SK-N-SH treated with all-trans-retinoic acid at 6 μM for 48 hours (cell line): ENCODE data around the gene ZNF341.

Experiments used
- ATAC-seq: fragments of 200-7000 bp; cut with Tn5 transposase; 3 replicates; pipeline ENCODE4 v1.9.1; 2020; ENCODE audit warnings: mild to moderate bottlenecking, moderate library complexity
- ARNTL ChIP-seq: fragments of 450-650 bp; formaldehyde crosslinking; IDR thresholded peaks from 2 replicates; pipeline ENCODE4 v1.5.0; 2020; ENCODE audit warnings: low read depth, mild to moderate bottlenecking, moderate library complexity, borderline replicate concordance
- BACH2 ChIP-seq: fragments of 250-450 bp; sonication (Bioruptor Pico); IDR thresholded peaks from 2 replicates; pipeline ENCODE4 v1.9.0; 2021; ENCODE audit warnings: mild to moderate bottlenecking, borderline replicate concordance
- CSDC2 ChIP-seq: fragments of 250-450 bp; sonication (Bioruptor Pico); IDR thresholded peaks from 2 replicates; pipeline ENCODE4 v1.5.0; 2020; ENCODE audit warnings: mild to moderate bottlenecking, moderate library complexity
- ESRRG ChIP-seq: fragments of 250-450 bp; sonication (Bioruptor Pico); IDR thresholded peaks from 2 replicates; pipeline ENCODE4 v1.6.1; 2021; ENCODE audit warnings: mild to moderate bottlenecking
- GLIS3 ChIP-seq: fragments of 250-450 bp; sonication (Bioruptor Pico); IDR thresholded peaks from 2 replicates; pipeline ENCODE4 v1.5.0; 2020; ENCODE audit warnings: mild to moderate bottlenecking, moderate library complexity
- ISL1 ChIP-seq: fragments of 250-450 bp; sonication (Bioruptor Pico); IDR thresholded peaks from 2 replicates; pipeline ENCODE4 v2.1.2; 2022; ENCODE audit warnings: mild to moderate bottlenecking, moderate library complexity
- PPARA ChIP-seq: fragments of 250-450 bp; sonication (Bioruptor Pico); IDR thresholded peaks from 2 replicates; pipeline ENCODE4 v1.5.0; 2020; ENCODE audit warnings: mild to moderate bottlenecking, borderline replicate concordance
- RARB ChIP-seq: fragments of 250-450 bp; sonication (Bioruptor Pico); IDR thresholded peaks from 2 replicates; pipeline ENCODE4 v1.8.0; 2021; ENCODE audit warnings: mild to moderate bottlenecking, moderate library complexity
- SNAI2 ChIP-seq: fragments of 250-450 bp; sonication (Bioruptor Pico); IDR thresholded peaks from 2 replicates; pipeline ENCODE4 v1.5.0; 2020; ENCODE audit warnings: mild to moderate bottlenecking, moderate library complexity
- TCF4 ChIP-seq: fragments of 250-450 bp; sonication (Bioruptor Pico); IDR thresholded peaks from 2 replicates; pipeline ENCODE4 v1.8.0; 2021; ENCODE audit warnings: mild to moderate bottlenecking, moderate library complexity, borderline replicate concordance
- TOX ChIP-seq: fragments of 250-450 bp; sonication (Bioruptor Pico); IDR thresholded peaks from 2 replicates; pipeline ENCODE4 v1.8.0; 2021; ENCODE audit warnings: mild to moderate bottlenecking, moderate library complexity, borderline replicate concordance
- ZC3H10 ChIP-seq: fragments of 250-450 bp; sonication (Bioruptor Pico); IDR thresholded peaks from 2 replicates; pipeline ENCODE4 v1.5.1; 2021; ENCODE audit warnings: mild to moderate bottlenecking, moderate library complexity
- ZFP3 ChIP-seq: fragments of 250-450 bp; sonication (Bioruptor Pico); IDR thresholded peaks from 2 replicates; pipeline ENCODE4 v1.5.0; 2020; ENCODE audit warnings: mild to moderate bottlenecking, moderate library complexity
- ZFP30 ChIP-seq: fragments of 450-650 bp; formaldehyde crosslinking; IDR thresholded peaks from 2 replicates; pipeline ENCODE4 v1.5.0; 2022; ENCODE audit warnings: mild to moderate bottlenecking, moderate library complexity
- ZNF565 ChIP-seq: fragments of 450-650 bp; formaldehyde crosslinking; conservative IDR thresholded peaks from 2 replicates; pipeline ENCODE4 v1.5.0; 2020; ENCODE audit warnings: low read depth, mild to moderate bottlenecking, moderate library complexity
- ZNF70 ChIP-seq: fragments of 450-650 bp; formaldehyde crosslinking; IDR thresholded peaks from 2 replicates; pipeline ENCODE4 v1.5.0; 2020; ENCODE audit warnings: mild to moderate bottlenecking, moderate library complexity
- ZNF8 ChIP-seq: fragments of 450-650 bp; formaldehyde crosslinking; IDR thresholded peaks from 2 replicates; pipeline ENCODE4 v1.5.0; 2020; ENCODE audit warnings: mild to moderate bottlenecking, moderate library complexity
- TF ChIP-seq, protein P1 (sequence below): fragments of 250-450 bp; sonication (Bioruptor Pico); IDR thresholded peaks from 2 replicates; pipeline ENCODE4 v1.8.0; 2021; ENCODE audit warnings: low read depth, mild to moderate bottlenecking, moderate library complexity, borderline replicate concordance
- TF ChIP-seq, protein P2 (sequence below): fragments of 250-450 bp; sonication (Bioruptor Pico); IDR thresholded peaks from 2 replicates; pipeline ENCODE4 v1.5.1; 2020; ENCODE audit warnings: low read depth, mild to moderate bottlenecking, moderate library complexity
- TF ChIP-seq, protein P3 (sequence below): fragments of 250-450 bp; sonication (Bioruptor Pico); IDR thresholded peaks from 2 replicates; pipeline ENCODE4 v1.5.1; 2021; ENCODE audit warnings: mild to moderate bottlenecking, moderate library complexity
- TF ChIP-seq, protein P4 (sequence below): fragments of 250-450 bp; sonication (Bioruptor Pico); IDR thresholded peaks from 2 replicates; pipeline ENCODE4 v1.8.0; 2020; ENCODE audit warnings: mild to moderate bottlenecking, moderate library complexity, borderline replicate concordance
- TF ChIP-seq, protein P5 (sequence below): fragments of 250-450 bp; sonication (Bioruptor Pico); IDR thresholded peaks from 2 replicates; pipeline ENCODE4 v1.5.0; 2020; ENCODE audit warnings: mild to moderate bottlenecking, moderate library complexity

ZNF341 gene

DNA sequence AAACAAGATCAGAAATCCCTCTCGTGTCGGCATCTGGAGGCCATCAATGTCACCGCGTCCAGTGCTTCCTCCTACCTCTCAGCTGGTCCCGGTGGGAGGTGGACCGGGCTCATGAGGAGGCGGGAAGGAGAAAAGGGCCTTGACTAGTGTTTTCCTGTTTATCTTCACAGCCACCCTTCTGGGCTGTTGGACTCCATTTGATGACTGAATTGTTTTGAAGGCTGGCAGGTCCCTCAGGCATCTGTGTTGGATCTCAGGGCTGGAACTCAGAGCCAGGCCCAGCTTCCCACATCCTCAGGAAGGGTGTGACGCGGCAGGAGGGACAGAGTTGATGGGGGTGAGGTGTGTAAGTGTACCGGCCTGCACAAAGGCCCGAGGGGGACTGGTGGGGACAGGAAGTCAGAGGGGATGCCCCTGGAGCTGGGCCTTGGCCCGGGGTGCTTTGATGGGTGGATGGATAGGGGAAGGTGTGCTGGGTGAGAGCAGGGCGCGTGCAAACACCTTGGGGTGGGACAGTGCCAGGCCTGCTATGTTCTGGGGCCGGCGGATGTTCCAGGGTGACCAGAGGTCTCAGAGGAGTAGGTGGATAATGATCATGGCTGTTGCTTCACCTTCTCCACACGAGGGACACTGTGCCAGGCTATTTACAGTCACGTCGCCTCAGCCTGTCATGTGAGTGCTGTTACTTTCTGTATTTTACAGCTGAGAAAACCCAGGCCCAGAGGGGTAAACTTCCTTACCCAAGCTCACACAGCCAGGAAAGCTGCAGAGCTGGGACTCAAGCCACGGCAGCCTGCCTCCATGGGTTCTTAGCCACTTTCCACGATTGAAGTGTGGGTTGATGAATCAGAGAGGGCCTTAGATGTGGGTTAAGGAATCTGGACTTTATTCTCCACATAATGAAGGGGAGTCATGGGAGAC is 61.5 kb downstream of the ZNF341 start:
- no peak for ATAC-seq

DNA sequence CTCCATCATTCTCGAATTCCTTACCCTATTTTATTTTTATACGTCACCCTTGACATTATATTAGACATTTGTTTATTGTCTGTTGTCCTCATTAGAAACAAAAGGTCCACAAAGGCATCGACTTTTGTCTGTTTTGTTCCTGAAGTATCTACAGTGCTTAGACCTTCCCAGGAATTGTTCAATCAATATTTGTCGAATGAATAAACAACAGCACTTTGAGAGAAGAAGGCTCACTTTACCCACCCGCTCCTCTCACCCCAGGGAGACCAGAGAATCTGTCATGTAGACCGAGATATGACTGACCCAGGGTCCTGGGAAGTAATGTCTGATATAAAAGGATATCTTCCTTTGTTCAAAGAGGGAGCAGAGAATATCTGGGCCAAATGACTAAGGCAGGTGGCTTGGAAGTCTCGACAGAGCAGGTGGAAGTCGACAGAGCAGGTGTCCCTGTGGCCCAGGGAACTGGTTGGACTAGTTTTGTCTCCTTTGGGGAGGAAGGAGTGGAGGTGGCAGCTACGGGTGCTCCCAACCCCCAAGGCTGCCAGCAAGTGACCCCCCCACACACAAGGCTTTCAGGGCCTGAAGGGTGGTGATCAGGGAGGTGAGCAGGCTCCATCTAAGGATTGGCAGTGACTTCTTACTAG is 64.6 kb downstream of the ZNF341 start:
- TF ChIP-seq SNAI2 (CRISPR knock-in tag) (no peak), TOX (no peak), ZC3H10 (no peak), ZNF8 (no peak)
- TF ChIP-seq, protein P1, sequence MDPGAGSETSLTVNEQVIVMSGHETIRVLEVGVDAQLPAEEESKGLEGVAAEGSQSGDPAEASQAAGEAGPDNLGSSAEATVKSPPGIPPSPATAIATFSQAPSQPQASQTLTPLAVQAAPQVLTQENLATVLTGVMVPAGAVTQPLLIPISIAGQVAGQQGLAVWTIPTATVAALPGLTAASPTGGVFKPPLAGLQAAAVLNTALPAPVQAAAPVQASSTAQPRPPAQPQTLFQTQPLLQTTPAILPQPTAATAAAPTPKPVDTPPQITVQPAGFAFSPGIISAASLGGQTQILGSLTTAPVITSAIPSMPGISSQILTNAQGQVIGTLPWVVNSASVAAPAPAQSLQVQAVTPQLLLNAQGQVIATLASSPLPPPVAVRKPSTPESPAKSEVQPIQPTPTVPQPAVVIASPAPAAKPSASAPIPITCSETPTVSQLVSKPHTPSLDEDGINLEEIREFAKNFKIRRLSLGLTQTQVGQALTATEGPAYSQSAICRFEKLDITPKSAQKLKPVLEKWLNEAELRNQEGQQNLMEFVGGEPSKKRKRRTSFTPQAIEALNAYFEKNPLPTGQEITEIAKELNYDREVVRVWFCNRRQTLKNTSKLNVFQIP (CRISPR knock-in tag) = no peak
- TF ChIP-seq, protein P2, sequence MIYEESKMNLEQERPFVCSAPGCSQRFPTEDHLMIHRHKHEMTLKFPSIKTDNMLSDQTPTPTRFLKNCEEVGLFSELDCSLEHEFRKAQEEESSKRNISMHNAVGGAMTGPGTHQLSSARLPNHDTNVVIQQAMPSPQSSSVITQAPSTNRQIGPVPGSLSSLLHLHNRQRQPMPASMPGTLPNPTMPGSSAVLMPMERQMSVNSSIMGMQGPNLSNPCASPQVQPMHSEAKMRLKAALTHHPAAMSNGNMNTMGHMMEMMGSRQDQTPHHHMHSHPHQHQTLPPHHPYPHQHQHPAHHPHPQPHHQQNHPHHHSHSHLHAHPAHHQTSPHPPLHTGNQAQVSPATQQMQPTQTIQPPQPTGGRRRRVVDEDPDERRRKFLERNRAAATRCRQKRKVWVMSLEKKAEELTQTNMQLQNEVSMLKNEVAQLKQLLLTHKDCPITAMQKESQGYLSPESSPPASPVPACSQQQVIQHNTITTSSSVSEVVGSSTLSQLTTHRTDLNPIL (CRISPR knock-in tag) = no peak
- no peak for ATAC-seq

More for the DNA sequence above, 61.5 kb downstream of the ZNF341 start:
- no peak for TF ChIP-seq BACH2 (CRISPR knock-in tag)
- TF ChIP-seq ARNTL (CRISPR knock-in tag) = no peak
- TF ChIP-seq TCF4 (CRISPR knock-in tag) = no peak
- TF ChIP-seq ZNF70 (CRISPR knock-in tag) = no peak
- no peak for TF ChIP-seq CSDC2 (CRISPR knock-in tag)
- TF ChIP-seq ESRRG (CRISPR knock-in tag) = no peak
- no peak for TF ChIP-seq SNAI2 (CRISPR knock-in tag)
- no peak for TF ChIP-seq ZC3H10
- TF ChIP-seq, protein P3, sequence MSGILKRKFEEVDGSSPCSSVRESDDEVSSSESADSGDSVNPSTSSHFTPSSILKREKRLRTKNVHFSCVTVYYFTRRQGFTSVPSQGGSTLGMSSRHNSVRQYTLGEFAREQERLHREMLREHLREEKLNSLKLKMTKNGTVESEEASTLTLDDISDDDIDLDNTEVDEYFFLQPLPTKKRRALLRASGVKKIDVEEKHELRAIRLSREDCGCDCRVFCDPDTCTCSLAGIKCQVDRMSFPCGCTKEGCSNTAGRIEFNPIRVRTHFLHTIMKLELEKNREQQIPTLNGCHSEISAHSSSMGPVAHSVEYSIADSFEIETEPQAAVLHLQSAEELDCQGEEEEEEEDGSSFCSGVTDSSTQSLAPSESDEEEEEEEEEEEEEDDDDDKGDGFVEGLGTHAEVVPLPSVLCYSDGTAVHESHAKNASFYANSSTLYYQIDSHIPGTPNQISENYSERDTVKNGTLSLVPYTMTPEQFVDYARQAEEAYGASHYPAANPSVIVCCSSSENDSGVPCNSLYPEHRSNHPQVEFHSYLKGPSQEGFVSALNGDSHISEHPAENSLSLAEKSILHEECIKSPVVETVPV (CRISPR knock-in tag) = no peak
- no peak for TF ChIP-seq ZFP3 (CRISPR knock-in tag)
- TF ChIP-seq PPARA (CRISPR knock-in tag) = no peak
- no peak for TF ChIP-seq RARB
- no peak for TF ChIP-seq ZNF565
- no peak for TF ChIP-seq TOX
- no peak for TF ChIP-seq ZFP30 (CRISPR knock-in tag)

DNA sequence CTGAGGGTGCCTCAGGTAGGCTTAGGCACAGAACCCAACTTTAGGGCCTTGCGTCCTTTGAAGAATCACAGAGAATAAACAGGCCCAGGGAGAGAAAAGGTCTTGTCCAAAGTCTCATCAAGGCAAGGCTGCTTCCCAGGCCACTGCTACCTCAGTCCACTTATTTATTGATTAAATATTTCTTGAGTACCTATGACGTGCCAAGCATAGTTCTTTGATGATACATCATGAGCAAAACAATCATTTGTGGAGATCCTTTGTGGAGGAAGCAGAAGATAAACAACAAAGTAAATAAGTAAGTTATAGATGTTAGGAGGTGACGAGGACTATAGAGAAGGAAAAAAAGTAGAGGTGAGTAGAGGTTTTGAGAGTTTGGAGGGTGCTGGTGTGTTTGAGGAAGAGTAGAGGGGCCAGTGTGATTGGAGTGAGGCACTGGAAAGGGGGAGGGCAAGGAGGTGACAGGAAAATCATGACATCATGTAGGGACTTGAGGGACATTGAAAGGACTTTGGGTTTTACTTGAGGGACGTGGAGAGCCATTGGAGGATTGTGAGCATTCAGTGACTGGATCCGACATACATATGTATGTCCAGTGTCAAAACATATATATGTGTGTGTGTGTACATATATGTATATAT is 65.2 kb downstream of the ZNF341 start:
- ATAC-seq = no peak
- no peak for TF ChIP-seq TCF4 (CRISPR knock-in tag)
- no peak for TF ChIP-seq TOX
- no peak for TF ChIP-seq ZNF8
- TF ChIP-seq GLIS3 (CRISPR knock-in tag) = no peak
- TF ChIP-seq, protein P2 (CRISPR knock-in tag) = no peak
- no peak for TF ChIP-seq ESRRG (CRISPR knock-in tag)
- TF ChIP-seq, protein P4, sequence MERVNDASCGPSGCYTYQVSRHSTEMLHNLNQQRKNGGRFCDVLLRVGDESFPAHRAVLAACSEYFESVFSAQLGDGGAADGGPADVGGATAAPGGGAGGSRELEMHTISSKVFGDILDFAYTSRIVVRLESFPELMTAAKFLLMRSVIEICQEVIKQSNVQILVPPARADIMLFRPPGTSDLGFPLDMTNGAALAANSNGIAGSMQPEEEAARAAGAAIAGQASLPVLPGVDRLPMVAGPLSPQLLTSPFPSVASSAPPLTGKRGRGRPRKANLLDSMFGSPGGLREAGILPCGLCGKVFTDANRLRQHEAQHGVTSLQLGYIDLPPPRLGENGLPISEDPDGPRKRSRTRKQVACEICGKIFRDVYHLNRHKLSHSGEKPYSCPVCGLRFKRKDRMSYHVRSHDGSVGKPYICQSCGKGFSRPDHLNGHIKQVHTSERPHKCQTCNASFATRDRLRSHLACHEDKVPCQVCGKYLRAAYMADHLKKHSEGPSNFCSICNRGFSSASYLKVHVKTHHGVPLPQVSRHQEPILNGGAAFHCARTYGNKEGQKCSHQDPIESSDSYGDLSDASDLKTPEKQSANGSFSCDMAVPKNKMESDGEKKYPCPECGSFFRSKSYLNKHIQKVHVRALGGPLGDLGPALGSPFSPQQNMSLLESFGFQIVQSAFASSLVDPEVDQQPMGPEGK (CRISPR knock-in tag) = no peak
- no peak for TF ChIP-seq ZFP30 (CRISPR knock-in tag)
- TF ChIP-seq ZNF70 (CRISPR knock-in tag) = no peak
- no peak for TF ChIP-seq ZFP3 (CRISPR knock-in tag)
- no peak for TF ChIP-seq BACH2 (CRISPR knock-in tag)
- TF ChIP-seq ISL1 = no peak
- no peak for TF ChIP-seq RARB
- TF ChIP-seq, protein P1 (CRISPR knock-in tag) = no peak
- TF ChIP-seq CSDC2 (CRISPR knock-in tag) = no peak
- TF ChIP-seq, protein P5, sequence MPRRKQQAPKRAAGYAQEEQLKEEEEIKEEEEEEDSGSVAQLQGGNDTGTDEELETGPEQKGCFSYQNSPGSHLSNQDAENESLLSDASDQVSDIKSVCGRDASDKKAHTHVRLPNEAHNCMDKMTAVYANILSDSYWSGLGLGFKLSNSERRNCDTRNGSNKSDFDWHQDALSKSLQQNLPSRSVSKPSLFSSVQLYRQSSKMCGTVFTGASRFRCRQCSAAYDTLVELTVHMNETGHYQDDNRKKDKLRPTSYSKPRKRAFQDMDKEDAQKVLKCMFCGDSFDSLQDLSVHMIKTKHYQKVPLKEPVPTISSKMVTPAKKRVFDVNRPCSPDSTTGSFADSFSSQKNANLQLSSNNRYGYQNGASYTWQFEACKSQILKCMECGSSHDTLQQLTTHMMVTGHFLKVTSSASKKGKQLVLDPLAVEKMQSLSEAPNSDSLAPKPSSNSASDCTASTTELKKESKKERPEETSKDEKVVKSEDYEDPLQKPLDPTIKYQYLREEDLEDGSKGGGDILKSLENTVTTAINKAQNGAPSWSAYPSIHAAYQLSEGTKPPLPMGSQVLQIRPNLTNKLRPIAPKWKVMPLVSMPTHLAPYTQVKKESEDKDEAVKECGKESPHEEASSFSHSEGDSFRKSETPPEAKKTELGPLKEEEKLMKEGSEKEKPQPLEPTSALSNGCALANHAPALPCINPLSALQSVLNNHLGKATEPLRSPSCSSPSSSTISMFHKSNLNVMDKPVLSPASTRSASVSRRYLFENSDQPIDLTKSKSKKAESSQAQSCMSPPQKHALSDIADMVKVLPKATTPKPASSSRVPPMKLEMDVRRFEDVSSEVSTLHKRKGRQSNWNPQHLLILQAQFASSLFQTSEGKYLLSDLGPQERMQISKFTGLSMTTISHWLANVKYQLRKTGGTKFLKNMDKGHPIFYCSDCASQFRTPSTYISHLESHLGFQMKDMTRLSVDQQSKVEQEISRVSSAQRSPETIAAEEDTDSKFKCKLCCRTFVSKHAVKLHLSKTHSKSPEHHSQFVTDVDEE (CRISPR knock-in tag) = no peak
- no peak for TF ChIP-seq ARNTL (CRISPR knock-in tag)
- TF ChIP-seq PPARA (CRISPR knock-in tag) = no peak
